Loucy (cell line): ENCODE data around the gene HPX.

Experiments
- H2AFZ ChIP-seq: fragments of 200-600 bp; sonication (generic); 2 replicates; pipeline ENCODE4 v1.6.0; 2016; ENCODE audit warnings: antibody characterized with exemption, mild to moderate bottlenecking, low read length, moderate library complexity
- H3F3A ChIP-seq: fragments of 200-600 bp; 2 replicates; pipeline ENCODE4 v1.6.0; 2016; ENCODE audit warnings: antibody characterized with exemption, low read depth, mild to moderate bottlenecking
- H3K27me3 ChIP-seq: fragments of 200-600 bp; sonication (generic); 2 replicates; pipeline ENCODE4 v1.6.1; 2014; ENCODE audit warnings: low read length, mild to moderate bottlenecking; ENCODE audit not compliant: insufficient read depth, poor library complexity, severe bottlenecking
- H3K36me3 ChIP-seq: fragments of 200-600 bp; sonication (generic); 2 replicates; pipeline ENCODE4 v1.6.1; 2016; ENCODE audit warnings: low read length; ENCODE audit not compliant: insufficient read depth
- H3K4me1 ChIP-seq: fragments of 200-600 bp; sonication (generic); 2 replicates; pipeline ENCODE4 v1.5.1; 2014; ENCODE audit warnings: low read length, mild to moderate bottlenecking; ENCODE audit not compliant: insufficient read depth, poor library complexity, severe bottlenecking
- H3K4me2 ChIP-seq: fragments of 200-600 bp; sonication (generic); 2 replicates; pipeline ENCODE4 v1.6.0; 2014; ENCODE audit warnings: antibody characterized with exemption, low read length, low read depth, mild to moderate bottlenecking; ENCODE audit not compliant: poor library complexity, severe bottlenecking
- H3K4me3 ChIP-seq: fragments of 200-600 bp; sonication (generic); 2 replicates; pipeline ENCODE4 v1.5.1; 2014; ENCODE audit warnings: low read length, mild to moderate bottlenecking, mixed read lengths; ENCODE audit not compliant: poor library complexity, severe bottlenecking
- H3K79me2 ChIP-seq: fragments of 200-600 bp; sonication (generic); 2 replicates; pipeline ENCODE4 v1.6.1; 2014; ENCODE audit warnings: low read length; ENCODE audit not compliant: insufficient read depth
- H3K9ac ChIP-seq: fragments of 200-600 bp; sonication (generic); 2 replicates; pipeline ENCODE4 v1.6.0; 2014; ENCODE audit warnings: mild to moderate bottlenecking, low read depth, low read length, moderate library complexity; ENCODE audit not compliant: poor library complexity, severe bottlenecking
- H3K9me2 ChIP-seq: fragments of 200-600 bp; sonication (generic); replicated peaks from 2 replicates; pipeline ENCODE4 v1.6.1; 2016; ENCODE audit warnings: low read depth, low read length, mixed read lengths
- H3K9me3 ChIP-seq: fragments of 200-600 bp; sonication (generic); 2 replicates; pipeline ENCODE4 v1.6.1; 2014; ENCODE audit warnings: mild to moderate bottlenecking, antibody characterized with exemption, low read length, low read depth; ENCODE audit not compliant: insufficient read depth
- H4K20me1 ChIP-seq: fragments of 200-600 bp; sonication (generic); 2 replicates; pipeline ENCODE4 v1.6.0; 2014; ENCODE audit warnings: antibody characterized with exemption, low read length, mild to moderate bottlenecking; ENCODE audit not compliant: insufficient read depth, poor library complexity, severe bottlenecking
- EZH2phosphoT487 ChIP-seq: fragments of 200-600 bp; IDR thresholded peaks from 2 replicates; pipeline ENCODE4 v1.6.1; 2018; ENCODE audit warnings: antibody characterized with exemption, mild to moderate bottlenecking, moderate library complexity, borderline replicate concordance
- TF ChIP-seq, protein P1 (sequence below): fragments of 200-600 bp; sonication (generic); conservative IDR thresholded peaks from 2 replicates; pipeline ENCODE4 v1.5.1; 2014; ENCODE audit warnings: mild to moderate bottlenecking, antibody characterized with exemption, low read length

HPX gene

DNA sequence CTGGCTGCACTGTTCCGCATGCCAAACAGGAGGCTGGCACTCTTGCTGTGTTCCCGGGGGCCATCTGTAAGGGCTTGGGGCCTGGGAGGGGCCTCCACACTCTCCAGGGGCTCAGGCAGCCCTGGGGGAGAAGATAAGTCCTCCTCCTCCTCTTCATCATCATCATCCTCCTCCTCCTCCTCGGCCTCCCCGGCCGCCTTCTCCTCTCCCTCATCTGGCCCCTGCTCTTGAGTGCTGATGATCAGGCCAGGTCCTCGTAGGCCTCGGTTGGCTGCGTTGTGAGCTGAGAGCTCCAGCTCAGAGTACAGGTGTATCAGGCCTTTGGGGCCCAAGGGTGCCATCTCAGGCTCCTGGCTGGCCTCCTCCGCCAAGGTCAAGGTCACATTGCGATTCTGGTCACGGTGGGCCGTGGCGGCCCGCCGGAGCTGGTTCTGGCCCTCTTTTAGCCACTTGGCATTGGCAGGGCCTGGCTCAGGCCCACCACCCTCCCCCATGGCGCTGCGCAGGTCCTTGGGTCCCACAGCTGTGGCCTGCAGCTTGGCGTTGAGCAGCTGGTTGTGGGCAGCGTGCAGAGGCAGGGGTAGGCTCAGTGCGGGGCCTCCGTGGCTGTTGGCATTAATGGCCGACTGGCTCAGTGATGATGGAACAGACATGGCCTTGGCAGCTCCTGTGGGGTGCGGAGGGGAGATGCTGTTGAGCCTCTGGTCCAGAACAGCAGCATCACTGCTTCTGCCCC, 29.9 kb downstream of the HPX start:
- H3K9ac ChIP-seq: no peak overlapping the region
- H3K4me3 ChIP-seq: no peak overlapping the region
- no peaks in the 10 kb centered on the region for H3K36me3 ChIP-seq
- peaks cover 11% of the 10 kb centered on the region for H3K4me1 ChIP-seq
- no peaks in the 10 kb centered on the region for H3K27me3 ChIP-seq
- H3K79me2 ChIP-seq: no peaks in the 10 kb centered on the region
- H3K9me2 ChIP-seq: no peaks in the 10 kb centered on the region
- H3K4me2 ChIP-seq: no peak overlapping the region
- no peaks in the 10 kb centered on the region for H3K9me3 ChIP-seq
- no peaks in the 10 kb centered on the region for H4K20me1 ChIP-seq
- no peak overlapping the region for H2AFZ ChIP-seq
- no peak for TF ChIP-seq EZH2phosphoT487
- TF ChIP-seq, protein P1, sequence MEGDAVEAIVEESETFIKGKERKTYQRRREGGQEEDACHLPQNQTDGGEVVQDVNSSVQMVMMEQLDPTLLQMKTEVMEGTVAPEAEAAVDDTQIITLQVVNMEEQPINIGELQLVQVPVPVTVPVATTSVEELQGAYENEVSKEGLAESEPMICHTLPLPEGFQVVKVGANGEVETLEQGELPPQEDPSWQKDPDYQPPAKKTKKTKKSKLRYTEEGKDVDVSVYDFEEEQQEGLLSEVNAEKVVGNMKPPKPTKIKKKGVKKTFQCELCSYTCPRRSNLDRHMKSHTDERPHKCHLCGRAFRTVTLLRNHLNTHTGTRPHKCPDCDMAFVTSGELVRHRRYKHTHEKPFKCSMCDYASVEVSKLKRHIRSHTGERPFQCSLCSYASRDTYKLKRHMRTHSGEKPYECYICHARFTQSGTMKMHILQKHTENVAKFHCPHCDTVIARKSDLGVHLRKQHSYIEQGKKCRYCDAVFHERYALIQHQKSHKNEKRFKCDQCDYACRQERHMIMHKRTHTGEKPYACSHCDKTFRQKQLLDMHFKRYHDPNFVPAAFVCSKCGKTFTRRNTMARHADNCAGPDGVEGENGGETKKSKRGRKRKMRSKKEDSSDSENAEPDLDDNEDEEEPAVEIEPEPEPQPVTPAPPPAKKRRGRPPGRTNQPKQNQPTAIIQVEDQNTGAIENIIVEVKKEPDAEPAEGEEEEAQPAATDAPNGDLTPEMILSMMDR: no peak
- H3F3A ChIP-seq: no peaks in the 10 kb centered on the region

DNA sequence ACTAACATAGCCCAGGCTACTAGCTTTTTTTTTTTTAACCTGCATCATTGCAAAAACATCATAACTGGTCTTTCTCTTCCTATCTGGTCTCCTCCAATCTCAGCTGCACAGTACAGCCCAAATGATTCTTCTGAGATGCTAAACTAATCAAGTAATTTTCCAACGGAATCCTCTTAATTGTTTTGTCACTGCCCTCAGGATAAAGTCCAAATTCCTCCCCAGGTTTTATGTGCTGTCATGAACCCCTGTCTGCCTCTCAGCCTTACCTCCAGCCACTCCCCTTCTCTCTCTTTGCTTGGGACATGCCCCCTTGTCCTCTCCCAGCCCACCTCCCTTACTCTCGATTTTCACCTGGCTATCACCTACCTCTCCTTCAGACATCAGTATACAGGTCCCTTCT, 34.4 kb downstream of the HPX start:
- no peaks in the 10 kb centered on the region for H3K36me3 ChIP-seq
- no peaks in the 10 kb centered on the region for H3K9me3 ChIP-seq
- no peaks in the 10 kb centered on the region for H3F3A ChIP-seq
- H3K4me2 ChIP-seq: no peak overlapping the region
- H3K9ac ChIP-seq: no peak overlapping the region
- H3K9me2 ChIP-seq: no peaks in the 10 kb centered on the region
- TF ChIP-seq, protein P1: no peak
- TF ChIP-seq EZH2phosphoT487: no peak
- no peaks in the 10 kb centered on the region for H4K20me1 ChIP-seq
- peaks cover 32% of the 10 kb centered on the region for H3K4me1 ChIP-seq
- no peaks in the 10 kb centered on the region for H3K27me3 ChIP-seq
- H2AFZ ChIP-seq: no peak overlapping the region
- H3K4me3 ChIP-seq: no peak overlapping the region
- no peaks in the 10 kb centered on the region for H3K79me2 ChIP-seq

DNA sequence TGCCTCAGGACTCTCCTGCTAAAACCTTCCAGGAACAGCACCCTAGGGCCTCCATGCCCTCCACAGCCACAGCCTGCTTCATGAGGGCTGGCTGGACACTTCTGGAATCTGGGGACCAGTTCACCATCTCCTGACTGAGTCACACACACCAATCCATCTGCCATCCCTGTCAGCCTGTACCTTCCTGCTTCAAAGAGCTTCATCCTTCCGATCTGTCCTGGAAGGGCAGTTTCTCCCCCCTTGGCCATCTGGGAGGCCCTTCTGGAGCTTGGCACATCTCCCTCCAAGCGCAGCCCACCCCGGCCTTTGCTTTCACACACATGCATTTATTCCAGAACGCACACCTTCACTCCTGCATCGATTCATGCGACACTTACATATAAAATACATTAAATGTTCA, 34.9 kb downstream of the HPX start:
- H3K4me3 ChIP-seq: no peak overlapping the region
- no peaks in the 10 kb centered on the region for H3K79me2 ChIP-seq
- no peak overlapping the region for H2AFZ ChIP-seq
- H3K36me3 ChIP-seq: no peaks in the 10 kb centered on the region
- H4K20me1 ChIP-seq: no peaks in the 10 kb centered on the region
- H3K27me3 ChIP-seq: no peaks in the 10 kb centered on the region
- TF ChIP-seq, protein P1: no peak
- TF ChIP-seq EZH2phosphoT487: no peak
- no peaks in the 10 kb centered on the region for H3K9me3 ChIP-seq
- H3K9ac ChIP-seq: no peak overlapping the region
- no peaks in the 10 kb centered on the region for H3F3A ChIP-seq
- no peak overlapping the region for H3K4me2 ChIP-seq
- peaks cover 34% of the 10 kb centered on the region for H3K4me1 ChIP-seq
- H3K9me2 ChIP-seq: no peaks in the 10 kb centered on the region
